Measurements from ENCODE around the gene TYW5.
"Not testable (repeated sequence)": the region's sequence is repeated elsewhere in the genome, so short reads cannot be mapped to it uniquely, and the experiment has no call there.

The TYW5 gene

GRCh38 chr2:199928226-199928625 is 27.1 kb downstream of the TYW5 start:
- intact Hi-C loops (cut with DNase I): loop anchor here (10.0 kb wide), 1 partner anchor 73 kb away; the partner anchor contains the start of gene FTCDNL1
- no peak for DNase-seq

- no peak for DNase-seq
- intact Hi-C loops (cut with DNase I): loop anchor here (10.0 kb wide), 1 partner anchor 72 kb away; the partner anchor contains the start of gene FTCDNL1
Observed at GRCh38 chr2:199926806-199927205, 28.5 kb downstream of the TYW5 start.

DNA sequence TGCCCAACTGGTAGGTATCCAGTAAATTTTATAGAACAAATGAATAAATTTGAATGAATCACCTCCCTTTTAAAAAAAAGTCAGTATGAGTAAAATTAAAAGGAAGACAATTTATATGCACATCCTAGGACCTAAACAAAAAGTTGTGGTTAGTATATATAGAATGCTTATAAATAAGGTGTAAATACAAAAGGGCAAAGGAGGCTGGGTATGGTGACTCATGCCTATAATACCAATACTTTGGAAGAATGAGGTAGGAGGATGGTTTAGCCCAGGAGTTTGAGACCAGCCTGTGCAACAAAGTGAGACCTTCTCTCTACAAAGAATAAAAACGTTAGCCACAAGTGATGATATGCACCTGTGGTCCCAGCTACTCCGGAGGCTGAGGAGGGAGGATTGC is 31.4 kb downstream of the TYW5 start:
- DNase-seq: no peak
- intact Hi-C loops (cut with DNase I): loop anchor here (10.0 kb wide), 1 partner anchor 69 kb away; the partner anchor contains the start of gene FTCDNL1

DNA sequence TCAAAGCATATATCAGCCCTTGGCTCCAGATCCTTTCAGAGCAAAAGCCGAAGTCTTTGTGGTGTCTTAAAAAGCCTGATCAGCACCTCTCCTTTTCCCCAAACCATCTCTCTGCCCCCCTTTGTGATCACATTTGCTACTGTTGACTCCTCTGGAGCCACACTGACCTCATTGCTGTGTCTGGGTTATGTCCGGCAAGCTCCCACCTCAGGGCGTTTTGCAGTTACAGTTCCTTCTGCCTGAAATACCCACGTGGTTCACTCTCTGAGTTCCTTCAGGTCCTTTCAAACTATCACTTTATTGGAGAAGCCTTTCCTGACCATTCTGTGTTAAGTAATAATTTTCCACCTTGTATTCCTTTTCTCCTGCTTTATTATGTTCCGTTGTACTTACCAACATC is 32.4 kb downstream of the TYW5 start:
- no peak for DNase-seq
- intact Hi-C loops (cut with DNase I): loop anchor here (10.0 kb wide), 1 partner anchor 68 kb away; the partner anchor contains the start of gene FTCDNL1

GRCh38 chr2:199916980-199917379 is 38.3 kb downstream of the TYW5 start:
- intact Hi-C loops (cut with DNase I): no loop called here
- DNase-seq: no peak

GRCh38 chr2:199914372-199914958 is 40.8 kb downstream of the TYW5 start:
- intact Hi-C loops (cut with DNase I): no loop called here
- DNase-seq: no peak

GRCh38 chr2:199912553-199913114 is 42.7 kb downstream of the TYW5 start:
- intact Hi-C loops (cut with DNase I); DNase-seq: not testable (repeated sequence)

DNA sequence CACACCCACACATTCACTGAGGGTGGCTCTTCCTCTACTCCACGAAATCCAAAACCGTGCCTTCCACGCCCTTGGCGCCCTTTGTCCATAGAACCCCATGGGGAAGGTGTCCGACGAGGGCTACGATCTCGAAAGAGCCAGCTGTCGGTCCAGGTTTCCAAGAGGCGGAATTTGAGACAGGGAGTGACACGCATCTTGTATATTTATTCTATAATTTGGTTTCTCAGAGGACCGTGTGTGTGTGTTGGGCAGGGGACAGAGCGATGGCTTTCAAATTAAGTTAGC is 43.5 kb downstream of the TYW5 start:
- intact Hi-C loops (cut with DNase I): loop anchor here (2.0 kb wide), 2 partner anchors 21 to 43 kb away; partner anchors contain the start of genes MAIP1 and TYW5
- no peak for DNase-seq

- intact Hi-C loops (cut with DNase I): loop anchor here (2.0 kb wide), 2 partner anchors 22 to 44 kb away; partner anchors contain the start of genes MAIP1 and TYW5
- DNase-seq: peak; percentile 94 to 100 (median 97)
Observed at GRCh38 chr2:199911052-199911876, 44.0 kb downstream of the TYW5 start, which contains the start of gene C2orf69. Gene C2orf69, plus strand, starts transcription at chr2:199911293. Its CDS starts 146 bp downstream, at chr2:199911439.

DNA sequence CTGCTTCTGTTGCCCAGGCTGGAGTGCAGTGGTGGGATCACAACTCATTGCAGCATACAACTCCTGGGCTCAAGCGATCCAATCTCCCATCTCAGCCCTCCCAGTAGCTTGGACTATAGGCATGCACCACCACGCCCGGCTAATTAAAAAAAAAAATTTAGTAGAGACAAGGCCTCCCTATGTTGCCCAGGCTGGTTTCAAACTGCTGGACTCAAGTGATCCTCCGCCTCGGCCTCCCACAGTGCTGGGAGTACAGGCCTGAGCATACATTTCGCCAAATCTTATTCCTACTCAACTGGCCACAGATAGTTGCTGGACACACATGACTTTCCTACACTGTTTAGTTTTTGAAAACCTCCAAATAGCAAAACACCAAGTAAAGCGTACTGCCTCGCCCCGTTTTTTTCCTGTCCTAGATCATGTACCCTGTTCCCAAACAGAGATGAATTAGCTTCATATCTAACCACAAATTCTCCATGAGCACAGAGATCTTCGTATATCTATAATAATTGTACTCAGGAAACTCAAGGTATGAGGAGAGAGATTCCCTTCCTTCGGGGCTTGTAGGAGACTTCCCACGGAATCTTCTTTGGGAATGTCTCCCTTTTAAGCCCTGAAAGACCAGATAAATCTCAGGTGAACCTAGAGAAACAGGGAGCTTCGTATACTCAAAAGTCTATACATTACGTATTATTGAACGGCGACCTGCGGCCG is 44.8 kb downstream of the TYW5 start:
- intact Hi-C loops (cut with DNase I): loop anchor here (2.0 kb wide), 2 partner anchors 22 to 44 kb away; partner anchors contain the start of genes MAIP1 and TYW5
- DNase-seq: no peak

DNA sequence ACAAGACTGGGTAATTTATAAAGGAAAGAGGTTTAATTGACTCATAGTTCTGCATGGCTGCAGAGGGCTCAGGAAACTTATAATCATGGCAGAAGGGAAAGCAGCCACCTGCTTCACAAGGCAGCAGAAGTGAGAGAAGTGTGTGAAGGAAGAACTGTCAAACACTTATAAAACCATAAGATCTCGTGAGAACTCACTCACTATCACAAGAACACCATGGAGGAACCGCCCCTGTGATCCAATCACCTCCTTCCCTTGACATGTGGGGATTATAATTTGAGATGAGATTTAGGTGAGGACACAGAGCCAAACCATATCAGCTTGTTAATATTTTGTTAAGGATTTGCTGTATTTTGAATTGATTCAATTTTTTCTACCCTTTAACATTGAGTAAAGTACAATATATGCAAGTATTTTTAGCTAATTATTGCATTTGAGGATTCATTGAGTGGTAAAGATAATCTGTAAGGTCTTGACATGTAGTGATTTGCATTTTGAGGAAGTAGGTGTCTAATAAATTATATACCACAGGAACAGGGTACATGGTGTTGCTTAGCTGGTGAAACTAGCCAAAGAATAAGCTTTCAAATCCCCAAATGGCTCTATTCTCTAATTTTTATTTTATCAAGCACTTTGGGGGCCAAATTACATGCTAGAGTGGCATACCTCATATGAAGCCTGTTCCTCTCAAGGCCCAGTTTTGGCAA is 48.1 kb downstream of the TYW5 start:
- no peak for DNase-seq
- intact Hi-C loops (cut with DNase I): no loop called here

DNA sequence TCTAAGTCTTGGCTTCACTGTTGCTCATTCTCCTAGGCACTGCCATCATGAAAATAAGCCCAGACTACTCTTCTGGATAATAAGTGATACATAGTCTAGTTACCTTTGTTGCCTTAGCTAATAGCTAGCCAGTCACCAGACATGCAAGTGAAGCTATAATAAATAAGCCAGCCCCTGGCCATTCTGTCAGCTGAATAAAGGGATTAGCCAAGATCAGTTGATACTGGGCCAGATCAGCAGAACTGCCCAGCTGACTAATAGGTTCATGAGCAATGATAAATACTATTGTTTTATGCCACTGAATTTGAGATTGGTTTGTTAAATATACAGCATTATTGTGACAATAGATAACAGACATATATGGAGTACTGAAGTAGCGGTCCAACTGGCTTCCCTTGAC is 52.2 kb downstream of the TYW5 start:
- intact Hi-C loops (cut with DNase I): no loop called here
- DNase-seq: no peak

GRCh38 chr2:199902486-199903110 is 52.7 kb downstream of the TYW5 start:
- no peak for DNase-seq
- intact Hi-C loops (cut with DNase I): no loop called here

DNA sequence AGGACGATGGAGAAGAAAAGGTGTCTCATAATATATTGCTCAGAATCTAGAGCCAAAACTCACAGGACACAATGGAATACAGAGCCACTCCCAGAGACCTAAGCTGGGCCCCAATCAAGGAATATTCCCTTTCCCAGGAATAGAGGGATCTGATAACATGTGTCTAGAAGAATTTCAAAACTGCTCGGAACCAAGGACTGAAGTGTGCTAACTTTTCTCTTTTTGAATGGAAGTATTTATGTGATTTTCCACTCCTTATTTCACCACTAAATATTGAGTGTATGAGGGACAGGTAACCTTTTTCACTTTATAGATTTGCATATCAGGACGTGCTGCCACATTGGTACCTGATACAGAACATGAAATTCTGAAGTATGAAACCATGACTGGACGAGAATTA is 53.3 kb downstream of the TYW5 start:
- no peak for DNase-seq
- intact Hi-C loops (cut with DNase I): no loop called here

DNA sequence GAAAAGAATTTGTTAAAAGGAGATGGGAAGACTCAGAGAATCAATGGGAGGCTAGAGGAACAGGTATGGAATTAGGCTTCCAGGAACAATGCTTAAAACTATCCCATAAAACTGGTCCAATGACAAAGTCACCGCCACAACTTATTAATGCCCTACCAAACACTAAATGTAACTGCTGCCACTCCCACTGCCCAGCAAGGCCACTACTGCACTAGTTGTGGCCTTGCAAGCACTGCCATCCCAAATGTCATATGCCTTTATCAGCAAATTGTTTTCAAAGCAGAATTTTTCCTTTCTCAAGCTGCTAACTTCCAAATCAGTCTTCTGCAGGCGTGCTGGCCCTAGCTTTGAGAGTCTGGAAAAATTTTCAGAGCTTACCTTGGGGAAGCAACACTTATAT is 58.7 kb downstream of the TYW5 start:
- intact Hi-C loops (cut with DNase I): no loop called here
- no peak for DNase-seq

DNA sequence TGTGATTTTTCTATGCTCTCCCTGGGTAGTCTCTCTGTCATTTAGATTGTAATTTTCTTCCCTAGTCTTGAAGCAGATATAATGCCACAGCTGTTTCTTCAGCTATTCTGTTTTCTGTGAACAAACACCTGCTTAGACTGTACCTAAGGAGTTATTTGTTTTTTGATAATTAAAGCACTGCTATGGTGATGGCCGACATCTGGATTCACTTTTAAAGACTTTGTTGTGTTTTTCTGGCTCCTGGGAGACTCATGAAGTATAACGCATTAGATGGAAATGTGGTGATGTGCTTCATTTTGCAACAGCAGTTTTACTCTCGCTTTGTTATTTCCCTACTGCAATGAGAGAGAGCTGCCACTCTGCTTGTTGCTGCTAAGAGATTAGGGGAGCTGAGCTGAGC is 59.9 kb downstream of the TYW5 start:
- no peak for DNase-seq
- intact Hi-C loops (cut with DNase I): no loop called here

- intact Hi-C loops (cut with DNase I): no loop called here
- DNase-seq: no peak
Observed at GRCh38 chr2:199883474-199884212, 71.6 kb downstream of the TYW5 start.

DNA sequence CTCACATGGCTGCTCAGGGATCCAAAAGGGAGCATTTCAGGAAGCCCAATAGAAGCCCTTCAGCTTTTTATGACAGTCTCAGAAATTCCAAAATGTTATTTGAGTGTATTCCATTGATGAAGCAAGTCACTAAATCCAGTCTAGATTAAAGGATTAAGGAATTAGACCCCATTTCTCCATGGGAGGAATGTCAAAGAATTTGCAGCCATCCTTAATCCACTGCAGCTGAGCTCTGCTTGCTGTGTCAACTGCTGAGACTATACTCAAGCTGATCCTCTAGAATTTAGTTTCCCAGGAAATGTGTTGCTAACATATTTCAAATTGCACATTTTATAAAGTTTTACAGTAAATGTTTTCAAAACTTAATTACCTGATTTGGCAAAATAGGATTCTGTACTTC is 72.6 kb downstream of the TYW5 start:
- intact Hi-C loops (cut with DNase I): no loop called here
- no peak for DNase-seq

All from posterior cingulate gyrus (tissue), 11 donors.